Naive thymus-derived CD8-positive, alpha-beta T cell (primary cell): ENCODE measurements around the gene EML3. TPM values are rescaled to one million over a fixed set of nuclear protein-coding genes. Genes with fewer than 3 reads are reported as not detected.
"Not testable (repeated sequence)": the region's sequence is repeated elsewhere in the genome, so short reads cannot be mapped to it uniquely, and the experiment has no call there.

Source experiments
- ATAC-seq, 2 donors: fragments of 150-1000 bp; cut with Tn5 transposase in 1 of 2; sonication (Bioruptor Pico), chemical (Tn5 transposase) in 1 of 2; 1 replicate in 1 of 2; 2 replicates in 1 of 2; pipeline ENCODE4 v1.10.0; 2021; ENCODE audit warnings: mild to moderate bottlenecking in 2 of 2, moderate library complexity in 2 of 2
- POLR2A ChIA-PET: fragments of 350-600 bp; sonication (Branson Sonifier 250); formaldehyde crosslinking; loops from one replicate; lab custom pipeline; 2021; ENCODE audit warnings: antibody characterized with exemption; lab: Charles Lee
- DNase-seq, 10 donors: peaks; one replicate each; pipeline versions ENCODE4 v3.0.0 to v3.0.0-alpha.2; 2020 to 2022
- H3K27ac Mint-ChIP-seq, 10 donors: one replicate each; pipeline ENCODE4 v1.8.0; 2020 to 2022; ENCODE audit warnings: mild to moderate bottlenecking in 10 of 10, mixed read lengths in 10 of 10, moderate library complexity in 4 of 10, inconsistent platforms in 1 of 10
- H3K27me3 Mint-ChIP-seq, 5 donors: one replicate each; pipeline ENCODE4 v1.8.0; 2021 to 2022; ENCODE audit warnings: mixed read lengths in 5 of 5
- H3K36me3 Mint-ChIP-seq, 3 donors: one replicate each; pipeline ENCODE4 v1.8.0; 2020 to 2022; ENCODE audit warnings: mixed read lengths in 3 of 3, mild to moderate bottlenecking in 2 of 3, inconsistent platforms in 1 of 3
- H3K4me1 Mint-ChIP-seq, 4 donors: one replicate each; pipeline ENCODE4 v1.8.0; 2021 to 2022; ENCODE audit warnings: mixed read lengths in 4 of 4
- H3K4me3 Mint-ChIP-seq, 10 donors: one replicate each; pipeline ENCODE4 v1.8.0; 2020 to 2022; ENCODE audit warnings: mild to moderate bottlenecking in 10 of 10, mixed read lengths in 10 of 10, moderate library complexity in 6 of 10, inconsistent platforms in 1 of 10
- H3K9me3 Mint-ChIP-seq, 9 donors: one replicate each; pipeline ENCODE4 v1.8.0; 2020 to 2022; ENCODE audit warnings: mixed read lengths in 9 of 9, mild to moderate bottlenecking in 3 of 9, inconsistent platforms in 1 of 9, moderate library complexity in 1 of 9
- polyA plus RNA-seq, 3 donors: library from polyadenylated mRNA; unstranded; fragments of 300-500 nt; fragmentation: Illumina TruSeq; gene quantifications; one replicate each; pipeline ENCODE4 v1.2.3, GENCODE V29; 2021
- total RNA-seq, 8 experiments: library from RNA in 2 of 8; stranded (reverse) in 2 of 8; gene quantifications; one replicate each; pipeline ENCODE4 v1.2.3 and lab custom pipeline; 2021 to 2026

EML3 gene
- total and polyA plus RNA-seq, 5 experiments from 2014 or later, result 14.8 to 255 (median 23.7) TPM

GRCh38 chr11:62593434-62594044, 19.0 kb downstream of the EML3 start:
- peak overlapping the region; percentile 90 to 97 (median 95) for H3K27ac Mint-ChIP-seq
- H3K27me3 Mint-ChIP-seq, result peaks cover 0 to 3% (median 0%) of the 10 kb centered on the region in 5 donors
- DNase-seq, result peak; percentile 55 to 88 (median 70)
- H3K36me3 Mint-ChIP-seq, result peaks cover 4 to 60% (median 28%) of the 10 kb centered on the region in 3 donors
- H3K4me1 Mint-ChIP-seq, result peaks cover 23 to 70% (median 64%) of the 10 kb centered on the region in 4 donors
- POLR2A ChIA-PET, result interaction anchor here (0.6 to 8.1 kb wide), 19 partner anchors 10 to 262 kb away, joined by 3 to 251 read pairs (median 44); partner anchors contain the start of genes B3GAT3, BSCL2, C11orf98 and CSKMT
- peak overlapping the region; percentile 66 to 90 (median 82) for H3K4me3 Mint-ChIP-seq
- no peaks in the 10 kb centered on the region for H3K9me3 Mint-ChIP-seq
- no peak for ATAC-seq

- ATAC-seq (no peak), DNase-seq (no peak)
- H3K9me3 Mint-ChIP-seq, result no peaks in the 10 kb centered on the region
- POLR2A ChIA-PET, result interaction anchor here (0.6 to 8.1 kb wide), 22 partner anchors 10 to 263 kb away, joined by 3 to 251 read pairs (median 37); partner anchors contain the start of genes B3GAT3, BSCL2, C11orf98 and CSKMT
- peaks cover 19 to 66% (median 60%) of the 10 kb centered on the region in 4 donors for H3K4me1 Mint-ChIP-seq
- peaks cover 4 to 58% (median 24%) of the 10 kb centered on the region in 3 donors for H3K36me3 Mint-ChIP-seq
- peak overlapping the region; percentile 25 to 99 (median 97) for H3K27ac Mint-ChIP-seq
- H3K4me3 Mint-ChIP-seq, result peak overlapping the region in 7 of 10 donors; percentile 7 to 96 (median 85)
- peaks cover 0 to 3% (median 0%) of the 10 kb centered on the region in 5 donors for H3K27me3 Mint-ChIP-seq
These were observed 19.6 kb downstream of the EML3 start for GRCh38 chr11:62592989-62593421.

- Mint-ChIP-seq H3K27ac (peak overlapping the region; percentile 95 to 99 (median 98)), H3K36me3 (peaks cover 4 to 58% (median 19%) of the 10 kb centered on the region in 3 donors), H3K4me1 (peaks cover 15 to 62% (median 54%) of the 10 kb centered on the region in 4 donors), H3K9me3 (no peaks in the 10 kb centered on the region), H3K27me3 (peaks cover 0 to 3% (median 0%) of the 10 kb centered on the region in 5 donors), H3K4me3 (peak overlapping the region; percentile 85 to 97 (median 94))
- ATAC-seq (no peak), DNase-seq (no peak)
- POLR2A ChIA-PET, result interaction anchor here (0.5 to 8.1 kb wide), 50 partner anchors 11 to 1748 kb away, joined by 3 to 251 read pairs (median 10); partner anchors contain the start of genes AHNAK, B3GAT3, BSCL2 and C11orf98
These were observed 20.3 kb downstream of the EML3 start for GRCh38 chr11:62592146-62592815.

- Mint-ChIP-seq H3K36me3 (peaks cover 4 to 57% (median 17%) of the 10 kb centered on the region in 3 donors), H3K4me1 (peaks cover 15 to 60% (median 51%) of the 10 kb centered on the region in 4 donors), H3K27me3 (peaks cover 0 to 3% (median 0%) of the 10 kb centered on the region in 5 donors), H3K9me3 (no peaks in the 10 kb centered on the region), H3K27ac (peak within 1 kb of the TSS; percentile 95 to 99 (median 98)), H3K4me3 (peak within 1 kb of the TSS; percentile 85 to 97 (median 94))
- DNase-seq, result peak; percentile 81 to 98 (median 96)
- POLR2A ChIA-PET, result interaction anchor here (0.5 to 8.1 kb wide), 59 partner anchors 10 to 1749 kb away, joined by 3 to 251 read pairs (median 6); partner anchors contain the start of genes AHNAK, B3GAT3, BSCL2 and C11orf98
- ATAC-seq, result peak; percentile 84 to 86
These were observed 21.0 kb downstream of the EML3 start, which contains the start of gene TUT1 for GRCh38 chr11:62591448-62592145. Gene TUT1 (minus strand): TSS chr11:62591523. CDS start chr11:62591485, 38 bp downstream.

GRCh38 chr11:62588966-62589637, 23.5 kb downstream of the EML3 start:
- peaks cover 16 to 56% (median 41%) of the 10 kb centered on the region in 4 donors for H3K4me1 Mint-ChIP-seq
- peaks cover 0 to 3% (median 0%) of the 10 kb centered on the region in 5 donors for H3K27me3 Mint-ChIP-seq
- peak in 1 of 10 donors; percentile 13 for DNase-seq
- POLR2A ChIA-PET, result interaction anchor here (1.1 to 8.1 kb wide), 5 partner anchors 10 to 79 kb away, joined by 3 to 251 read pairs (median 40); partner anchors contain the start of genes C11orf98, CSKMT, EEF1G and EML3
- ATAC-seq, result no peak
- no peaks in the 10 kb centered on the region for H3K9me3 Mint-ChIP-seq
- H3K27ac Mint-ChIP-seq, result peak overlapping the region in 7 of 10 donors; percentile 8 to 99 (median 79)
- peak overlapping the region in 4 of 10 donors; percentile 18 to 96 (median 63) for H3K4me3 Mint-ChIP-seq
- peaks cover 0 to 52% (median 10%) of the 10 kb centered on the region in 3 donors for H3K36me3 Mint-ChIP-seq

GRCh38 chr11:62585356-62585755, 27.2 kb downstream of the EML3 start:
- not testable (repeated sequence) for ATAC-seq, H3K4me3 Mint-ChIP-seq, DNase-seq, H3K9me3 Mint-ChIP-seq, H3K27me3 Mint-ChIP-seq
- POLR2A ChIA-PET, result interaction anchor here (0.6 to 8.1 kb wide), 5 partner anchors 11 to 269 kb away, joined by 3 to 40 read pairs (median 3); partner anchors contain the start of genes C11orf98, CSKMT and EEF1G
- H3K36me3 Mint-ChIP-seq, result peaks cover 0 to 73% (median 10%) of the 10 kb centered on the region in 3 donors
- H3K27ac Mint-ChIP-seq, result peak overlapping the region in 1 of 10 donors; percentile 15
- peaks cover 4 to 40% (median 10%) of the 10 kb centered on the region in 4 donors for H3K4me1 Mint-ChIP-seq

- H3K36me3 Mint-ChIP-seq, result peaks cover 0 to 73% (median 10%) of the 10 kb centered on the region in 3 donors
- H3K4me3 Mint-ChIP-seq, H3K9me3 Mint-ChIP-seq, H3K27ac Mint-ChIP-seq, ATAC-seq, DNase-seq, H3K27me3 Mint-ChIP-seq: not testable (repeated sequence)
- H3K4me1 Mint-ChIP-seq, result peaks cover 0 to 17% (median 5%) of the 10 kb centered on the region in 4 donors
- POLR2A ChIA-PET, result interaction anchor here (1.2 kb wide), 1 partner anchor 10 kb away, joined by 4 read pairs; the partner anchor contains the start of gene TUT1
These were observed 30.8 kb downstream of the EML3 start for GRCh38 chr11:62581735-62582134.

GRCh38 chr11:62580959-62581715, 31.4 kb downstream of the EML3 start:
- no peak overlapping the region for H3K4me3 Mint-ChIP-seq
- peaks cover 0 to 16% (median 5%) of the 10 kb centered on the region in 4 donors for H3K4me1 Mint-ChIP-seq
- H3K27me3 Mint-ChIP-seq, result no peaks in the 10 kb centered on the region
- POLR2A ChIA-PET, result interaction anchor here (0.9 to 1.3 kb wide), 3 partner anchors 10 to 84 kb away, joined by 3 to 4 read pairs (median 3); partner anchors contain the start of genes C11orf98, CSKMT and TUT1
- H3K36me3 Mint-ChIP-seq, result peaks cover 0 to 75% (median 8%) of the 10 kb centered on the region in 3 donors
- ATAC-seq (no peak), DNase-seq (no peak)
- no peaks in the 10 kb centered on the region for H3K9me3 Mint-ChIP-seq
- H3K27ac Mint-ChIP-seq, result peak overlapping the region in 5 of 10 donors; percentile 4 to 61 (median 51)

GRCh38 chr11:62579252-62579651, 33.3 kb downstream of the EML3 start:
- peaks cover 11 to 23% (median 18%) of the 10 kb centered on the region in 4 donors for H3K4me1 Mint-ChIP-seq
- DNase-seq (no peak), ATAC-seq (no peak)
- no peaks in the 10 kb centered on the region for H3K27me3 Mint-ChIP-seq
- H3K4me3 Mint-ChIP-seq, result no peak overlapping the region
- H3K9me3 Mint-ChIP-seq, result no peaks in the 10 kb centered on the region
- no peak overlapping the region for H3K27ac Mint-ChIP-seq
- POLR2A ChIA-PET, result interaction anchor here (7.5 kb wide), 1 partner anchor 12 kb away, joined by 104 read pairs; the partner anchor contains the start of gene TUT1
- H3K36me3 Mint-ChIP-seq, result peaks cover 0 to 64% (median 5%) of the 10 kb centered on the region in 3 donors

GRCh38 chr11:62578541-62578940, 34.0 kb downstream of the EML3 start:
- Mint-ChIP-seq H3K9me3 (no peaks in the 10 kb centered on the region), H3K4me1 (peaks cover 16 to 25% (median 20%) of the 10 kb centered on the region in 4 donors), H3K4me3 (no peak overlapping the region), H3K27ac (peak overlapping the region in 2 of 10 donors; percentile 28 to 52), H3K27me3 (no peaks in the 10 kb centered on the region), H3K36me3 (peaks cover 0 to 59% (median 5%) of the 10 kb centered on the region in 3 donors)
- no peak for DNase-seq
- ATAC-seq, result no peak
- POLR2A ChIA-PET, result interaction anchor here (0.7 to 7.5 kb wide), 2 partner anchors 13 to 72 kb away, joined by 7 to 104 read pairs; partner anchors contain the start of gene TUT1
